ENCODE data around the gene ARPC3. TPM values are rescaled to one million over a fixed set of nuclear protein-coding genes. Genes with fewer than 3 reads are reported as not detected.
"Not testable (repeated sequence)": the region's sequence is repeated elsewhere in the genome, so short reads cannot be mapped to it uniquely, and the experiment has no call there.

Gene ARPC3
- total RNA-seq, 1 donor from 2014 or later, result 90.1 TPM

DNA sequence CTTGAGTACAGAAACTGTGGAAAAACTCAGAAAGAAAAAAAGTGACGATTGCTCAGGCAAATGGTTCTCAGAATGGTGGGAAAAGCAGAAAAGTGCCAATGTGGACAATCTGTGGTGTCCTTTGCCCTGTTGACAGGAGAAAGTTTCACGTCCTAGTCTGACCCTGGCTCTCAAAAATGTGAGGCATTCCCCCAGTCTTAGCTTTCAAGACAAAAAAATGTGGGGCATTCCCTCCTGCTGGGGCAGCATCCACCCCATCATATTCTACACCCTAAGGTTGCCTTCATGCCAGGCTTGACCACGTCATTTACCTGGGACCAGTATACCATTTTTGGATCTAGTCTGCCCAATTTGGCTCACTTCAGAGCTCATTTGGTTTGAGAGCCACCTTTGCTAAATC lies 25.9 kb downstream of the ARPC3 start:
- intact Hi-C loops (cut with DNase I), result no loop called here
- no peak for ATAC-seq (ENCODE audit: poor library complexity)
- DNase-seq, result no peak

DNA sequence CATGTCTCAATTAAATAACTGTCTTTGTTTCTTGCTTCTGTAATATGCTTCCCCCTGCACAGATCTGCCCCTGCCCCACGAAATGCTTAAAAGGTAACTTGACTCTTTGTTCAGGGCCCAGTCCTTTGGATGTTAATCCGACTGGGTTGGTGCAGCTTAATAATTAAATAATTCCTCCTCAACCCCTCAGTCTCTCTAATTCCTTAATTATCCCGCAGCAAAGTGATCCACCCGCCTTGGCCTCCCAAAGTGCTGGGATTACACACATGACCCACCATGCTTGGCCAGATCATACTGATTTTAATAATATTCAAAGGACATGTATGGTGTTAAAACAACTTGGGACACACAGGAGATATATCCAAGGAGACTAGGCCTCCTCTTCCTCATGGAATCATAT lies 28.4 kb downstream of the ARPC3 start:
- ATAC-seq (ENCODE audit: poor library complexity) (no peak), DNase-seq (no peak)
- intact Hi-C loops (cut with DNase I), result no loop called here

DNA sequence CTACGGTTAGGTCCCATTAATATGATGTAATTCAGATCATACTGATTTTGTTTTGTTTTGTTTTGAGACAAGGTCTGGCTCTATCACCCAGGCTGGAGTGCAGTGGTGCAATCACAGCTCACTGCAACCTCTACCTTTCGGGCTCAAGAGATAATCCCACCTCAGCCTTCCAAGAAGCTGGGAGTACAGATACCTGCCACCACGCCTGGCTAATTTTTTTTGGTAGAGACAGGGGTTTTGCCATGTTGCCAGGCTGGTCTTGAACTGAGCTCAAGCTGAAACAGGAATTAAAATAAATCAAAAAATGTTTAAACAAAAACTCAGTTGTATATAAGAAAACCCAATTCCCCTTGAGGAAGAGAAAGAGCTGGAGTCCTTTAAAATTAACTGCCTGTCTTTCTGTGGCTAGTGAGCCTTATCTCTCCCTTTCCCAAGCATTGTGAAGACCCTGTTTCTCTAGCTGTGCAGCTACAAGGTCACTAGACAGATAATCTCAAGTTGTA lies 28.9 kb downstream of the ARPC3 start:
- intact Hi-C loops (cut with DNase I), result no loop called here

DNA sequence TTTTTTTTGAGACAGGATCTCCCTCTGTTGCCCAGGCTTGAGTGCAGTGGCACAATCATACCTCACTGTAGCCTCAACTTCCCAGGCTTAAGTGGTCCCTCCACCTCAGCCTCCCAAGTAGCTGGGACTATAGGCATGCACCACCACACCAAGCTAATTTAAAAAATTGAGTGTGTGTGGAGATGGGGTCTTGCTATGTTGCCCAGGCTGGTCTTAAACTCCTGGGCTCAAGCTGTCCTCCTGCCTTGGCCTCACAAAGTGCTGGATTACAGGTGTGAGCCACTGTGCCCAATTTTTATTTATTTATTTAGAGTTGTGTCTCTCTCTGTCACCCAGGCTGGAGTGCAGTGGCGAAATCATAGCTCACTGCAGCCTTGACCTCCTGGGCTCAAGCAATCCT lies 29.5 kb downstream of the ARPC3 start:
- intact Hi-C loops (cut with DNase I); ATAC-seq (ENCODE audit: poor library complexity); DNase-seq: not testable (repeated sequence)

More for the DNA sequence above, 28.9 kb downstream of the ARPC3 start:
- ATAC-seq (ENCODE audit: poor library complexity) (no peak), DNase-seq (no peak)

DNA sequence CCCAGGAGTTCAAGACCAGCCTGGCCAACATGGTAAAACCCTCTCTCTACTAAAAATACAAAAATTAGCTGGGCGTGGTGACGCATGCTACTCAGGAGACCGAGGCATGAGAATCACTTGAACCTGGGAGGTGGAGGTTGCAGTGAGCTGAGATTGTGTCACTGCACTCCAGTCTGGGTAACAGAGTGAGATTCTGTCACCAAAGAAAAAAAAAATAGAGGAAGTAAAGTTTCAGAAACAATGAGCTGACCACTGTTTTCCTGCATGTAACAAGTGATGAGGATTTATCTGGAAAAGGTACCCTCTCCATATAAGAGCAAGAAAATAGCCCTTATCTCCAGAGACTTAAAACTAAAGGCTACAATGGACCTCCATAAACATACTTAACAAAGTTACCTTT lies 33.0 kb downstream of the ARPC3 start:
- ATAC-seq (ENCODE audit: poor library complexity); DNase-seq; intact Hi-C loops (cut with DNase I): not testable (repeated sequence)

DNA sequence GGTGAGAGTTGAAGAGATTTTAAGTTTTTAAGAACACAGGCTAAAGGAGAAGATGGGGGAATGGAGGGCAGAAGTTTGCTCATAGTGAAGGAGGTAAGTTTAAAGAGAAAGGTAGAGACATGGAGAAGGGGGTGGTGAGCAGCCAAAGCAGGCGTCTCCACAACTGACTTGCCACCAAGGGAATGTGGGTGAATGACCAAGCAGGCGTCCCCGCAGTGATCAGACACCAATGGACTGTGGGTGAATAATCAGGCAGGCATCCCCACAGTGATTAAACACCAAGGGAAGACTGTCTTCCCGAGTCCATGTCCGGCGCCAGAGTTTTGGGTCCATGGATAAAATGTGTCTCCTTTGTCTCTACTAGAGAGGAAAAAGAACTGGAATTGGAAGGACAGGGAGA lies 40.1 kb downstream of the ARPC3 start:
- ATAC-seq (ENCODE audit: poor library complexity); DNase-seq; intact Hi-C loops (cut with DNase I): not testable (repeated sequence)

DNA sequence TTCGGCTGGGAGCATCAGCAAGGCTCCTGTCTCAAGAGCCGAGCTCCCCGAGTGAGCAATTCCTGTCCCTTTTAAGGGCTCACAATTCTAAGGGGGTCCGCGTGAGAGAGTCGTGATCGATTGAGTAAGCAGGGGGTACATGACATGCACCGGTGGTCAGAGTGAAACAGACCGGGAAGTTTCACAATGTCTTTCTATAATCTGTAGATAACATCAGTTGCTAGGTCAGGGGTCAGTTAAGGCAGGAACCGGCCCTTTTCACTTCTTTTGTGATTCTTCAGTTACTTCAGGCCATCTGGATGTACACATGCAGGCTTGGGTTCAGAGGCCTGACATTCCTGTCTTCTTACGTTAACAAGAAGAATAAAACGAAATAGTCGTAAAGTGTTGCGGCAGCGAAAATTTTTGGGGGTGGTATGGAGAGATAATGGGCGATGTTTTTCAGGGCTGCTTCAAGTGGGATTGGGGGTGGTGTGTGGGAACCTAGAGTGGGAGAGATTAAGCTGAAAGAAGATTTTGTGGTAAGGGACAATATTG lies 44.9 kb downstream of the ARPC3 start:
- intact Hi-C loops (cut with DNase I), result not testable (repeated sequence)

DNA sequence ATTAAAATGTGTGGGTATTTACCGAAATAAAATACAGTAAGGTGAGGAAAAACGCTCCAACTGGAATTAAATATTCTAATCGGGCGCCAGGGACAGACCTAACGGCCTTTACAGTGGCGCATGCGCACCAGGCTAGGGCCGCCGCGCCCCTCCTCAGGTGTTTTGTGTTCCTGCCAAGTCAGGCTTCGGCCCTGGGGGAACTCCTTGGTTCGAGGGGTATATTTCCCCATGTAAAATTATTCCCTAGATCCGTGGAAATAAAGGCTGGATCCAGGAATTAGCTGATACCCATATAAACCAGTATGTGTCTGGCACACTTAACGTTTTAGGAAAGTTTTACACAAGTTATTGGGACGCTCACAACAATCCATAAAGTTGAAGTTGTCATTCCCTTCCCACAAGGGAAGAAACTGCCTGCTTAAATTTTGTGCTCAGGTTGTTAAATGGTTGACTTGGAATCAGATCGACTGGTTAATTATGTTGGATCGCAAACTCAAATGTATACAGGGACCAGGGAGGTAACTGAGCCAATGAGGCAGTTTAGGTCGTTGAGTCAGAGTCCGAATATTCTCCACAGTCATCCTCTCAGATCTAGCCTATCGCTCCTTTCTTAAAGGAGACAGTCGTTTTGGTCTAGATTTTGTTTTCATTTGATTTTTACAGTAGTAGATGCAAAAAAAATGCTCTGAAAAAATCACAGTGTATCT lies 46.0 kb downstream of the ARPC3 start:
- ATAC-seq (ENCODE audit: poor library complexity) (peak; percentile 85), DNase-seq (peak; percentile 90)
- intact Hi-C loops (cut with DNase I), result no loop called here

More for the DNA sequence above, 44.9 kb downstream of the ARPC3 start:
- DNase-seq; ATAC-seq (ENCODE audit: poor library complexity): not testable (repeated sequence)

DNA sequence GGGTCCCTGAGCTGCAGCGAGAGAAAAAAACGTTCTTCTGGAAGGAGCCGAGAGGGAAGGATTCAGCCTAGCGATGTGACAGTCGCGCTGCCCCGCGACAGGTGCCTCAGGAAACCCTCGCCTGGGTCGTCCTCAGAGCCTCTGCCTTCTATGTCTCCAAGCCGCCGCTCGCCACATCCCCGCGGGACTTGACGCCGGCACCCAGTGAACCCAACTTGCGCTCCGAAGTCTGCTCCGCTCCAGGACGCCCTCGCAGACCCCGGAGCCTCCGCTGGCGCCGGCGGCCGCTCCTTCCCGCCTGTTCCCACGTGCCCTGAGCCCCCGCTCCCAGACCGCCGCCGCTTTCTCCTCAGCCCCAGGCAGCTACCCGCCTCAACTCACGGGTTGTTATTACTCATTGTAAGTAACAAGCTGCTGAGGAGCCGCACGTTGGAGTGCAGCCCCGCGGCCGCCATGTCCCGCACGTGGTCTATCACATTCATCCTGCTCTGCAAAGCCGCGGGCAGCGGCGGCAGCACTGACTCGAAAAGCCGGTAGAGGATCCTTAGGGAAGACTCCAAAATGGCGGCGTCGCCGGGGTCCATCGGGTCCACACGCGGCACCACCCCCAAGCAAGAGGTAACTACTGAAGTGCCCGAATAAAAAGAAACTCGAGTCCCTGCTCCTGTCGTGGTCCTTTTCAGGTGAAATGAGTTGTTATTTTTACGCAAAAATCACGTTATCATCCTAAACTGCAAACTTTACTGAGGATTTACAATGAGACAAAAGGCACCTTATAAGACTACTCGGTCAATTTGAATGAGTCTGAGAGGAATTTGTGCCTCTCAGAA lies 46.8 kb downstream of the ARPC3 start, which contains the start of gene ANAPC7:
TSS of gene ANAPC7 (minus strand) at position 563 of the 830 bp plus-strand sequence. CDS start at position 482, 81 bp downstream.
- intact Hi-C loops (cut with DNase I), result no loop called here
- ATAC-seq (ENCODE audit: poor library complexity) (peak; percentile 98), DNase-seq (peak; percentile 95)

Other genes with a start within 250 kb of the ARPC3 start
- gene ATP2A2, start 169.1 kb downstream of the ARPC3 start, total RNA-seq, result 3,087 TPM
- gene ANAPC7, start 46.6 kb downstream of the ARPC3 start, total RNA-seq, result 32.6 TPM
- 28.1 TPM for gene GPN3, start 17.9 kb upstream of the ARPC3 start, total RNA-seq
- gene FAM216A, start 18.5 kb upstream of the ARPC3 start, total RNA-seq, result 3.3 TPM
- 108 TPM for gene VPS29, start 51.8 kb upstream of the ARPC3 start, total RNA-seq
- gene RAD9B, start 52.0 kb upstream of the ARPC3 start, total RNA-seq, result 0.67 TPM
- gene PPTC7, start 133.0 kb upstream of the ARPC3 start, total RNA-seq, result 98.3 TPM
- 21.1 TPM for gene TCTN1, start 163.8 kb upstream of the ARPC3 start, total RNA-seq
- gene HVCN1, start 238.8 kb upstream of the ARPC3 start, total RNA-seq, result 11.9 TPM